OCI-LY3 (cell line): ENCODE results near the gene ZMYND8.
A peak's percentile ranks its signal among the peaks of the same experiment; 100 is the strongest.

Experiments
- H2AFZ ChIP-seq: fragments of 200-600, 300-600 bp; shearing (Covaris generic); 2 replicates; pipeline ENCODE4 v1.6.0; 2014; ENCODE audit warnings: antibody characterized with exemption, low read depth, low read length
- H3K27ac ChIP-seq: fragments of 200-600, 300-600 bp; sonication (generic); 2 replicates; pipeline ENCODE4 v1.5.1; 2014; ENCODE audit warnings: mild to moderate bottlenecking, low read length, moderate library complexity, mixed read lengths
- H3K27me3 ChIP-seq: fragments of 200-600, 300-600 bp; sonication (generic); 2 replicates; pipeline ENCODE4 v1.6.1; 2014; ENCODE audit warnings: low read depth, low read length, mixed read lengths
- H3K36me3 ChIP-seq: fragments of 200-600, 300-600 bp; sonication (generic); replicated peaks from 2 replicates; pipeline ENCODE3; 2014; ENCODE audit warnings: low read depth, low read length, mixed read lengths
- H3K4me1 ChIP-seq: fragments of 300-600, 200-600 bp; sonication (generic); 2 replicates; pipeline ENCODE4 v1.6.1; 2014; ENCODE audit warnings: low read length, mixed read lengths
- H3K4me2 ChIP-seq: fragments of 200-600, 300-600 bp; sonication (generic); 2 replicates; pipeline ENCODE4 v1.6.1; 2014; ENCODE audit warnings: low read length, mixed read lengths
- H3K4me3 ChIP-seq: fragments of 300-600, 200-600 bp; sonication (generic); 2 replicates; pipeline ENCODE4 v1.5.1; 2014; ENCODE audit warnings: antibody characterized with exemption, mild to moderate bottlenecking, low read length, moderate library complexity
- H3K79me2 ChIP-seq: fragments of 300-600, 200-600 bp; shearing (Covaris generic); 2 replicates; pipeline ENCODE4 v1.6.1; 2014; ENCODE audit warnings: mild to moderate bottlenecking, low read length, mixed read lengths
- H3K9ac ChIP-seq: fragments of 300-600, 200-600 bp; shearing (Covaris generic); 2 replicates; pipeline ENCODE4 v1.6.0; 2014; ENCODE audit warnings: mild to moderate bottlenecking, low read length, moderate library complexity
- H3K9me3 ChIP-seq: fragments of 200-600, 300-600 bp; shearing (Covaris generic); 2 replicates; pipeline ENCODE4 v1.6.1; 2014; ENCODE audit warnings: low read length, mixed read lengths; ENCODE audit not compliant: insufficient read depth
- H4K20me1 ChIP-seq: fragments of 200-600, 300-600 bp; sonication (generic); 2 replicates; pipeline ENCODE4 v1.6.1; 2016; ENCODE audit warnings: low read length, mixed read lengths; ENCODE audit not compliant: insufficient read depth
- EZH2phosphoT487 ChIP-seq: fragments of 200-600 bp; shearing (Covaris generic); IDR thresholded peaks from 2 replicates; pipeline ENCODE4 v1.6.1; 2018; ENCODE audit warnings: antibody characterized with exemption, mixed run types, low read depth
- TF ChIP-seq, protein P1 (sequence below): fragments of 200-600, 300-600 bp; sonication (generic); IDR thresholded peaks from 2 replicates; pipeline ENCODE4 v1.5.1; 2014; ENCODE audit warnings: antibody characterized with exemption, low read length, low read depth

The ZMYND8 gene

DNA sequence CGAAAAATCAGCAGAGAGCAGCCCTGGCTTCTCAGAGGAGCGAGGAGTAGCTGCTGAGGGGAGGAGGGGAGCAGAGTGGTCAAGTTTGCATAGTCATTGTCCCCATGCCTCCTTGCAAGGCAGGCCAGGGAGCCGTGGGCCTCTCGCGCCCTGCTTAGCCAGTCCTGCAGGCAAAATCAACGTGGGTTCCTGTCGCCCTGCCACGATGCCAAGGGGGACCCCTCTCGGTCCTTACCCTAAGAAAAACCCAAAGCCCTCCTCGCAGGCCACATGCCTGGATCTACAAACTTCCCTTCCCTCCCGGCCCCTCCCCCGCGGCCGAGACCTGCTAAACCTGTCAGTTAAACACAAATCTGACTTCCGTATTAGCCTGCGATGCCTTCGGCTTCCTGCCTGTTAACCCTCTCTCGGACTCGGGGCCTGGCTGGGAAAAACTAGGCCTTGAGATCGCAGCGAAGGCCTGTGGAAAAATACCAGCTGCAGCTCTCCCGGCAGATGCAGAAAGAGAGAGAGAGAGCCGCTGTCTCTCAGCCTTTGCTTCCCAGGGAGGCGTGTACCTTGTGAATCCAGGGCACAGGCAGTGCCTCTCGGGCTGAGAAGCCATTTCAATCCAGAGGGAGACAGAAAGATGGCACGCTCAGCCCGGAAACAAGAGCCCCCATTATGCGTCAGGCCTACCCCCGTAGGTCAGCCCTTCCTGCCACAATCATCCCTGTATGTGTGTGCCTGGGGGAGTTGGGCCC lies 968 bp upstream of the ZMYND8 start:
- H3K27ac ChIP-seq, result peak overlapping the region; percentile 92
- H2AFZ ChIP-seq, result peak overlapping the region; percentile 43
- H3K4me3 ChIP-seq, result peak overlapping the region; percentile 69
- TF ChIP-seq, protein P1, sequence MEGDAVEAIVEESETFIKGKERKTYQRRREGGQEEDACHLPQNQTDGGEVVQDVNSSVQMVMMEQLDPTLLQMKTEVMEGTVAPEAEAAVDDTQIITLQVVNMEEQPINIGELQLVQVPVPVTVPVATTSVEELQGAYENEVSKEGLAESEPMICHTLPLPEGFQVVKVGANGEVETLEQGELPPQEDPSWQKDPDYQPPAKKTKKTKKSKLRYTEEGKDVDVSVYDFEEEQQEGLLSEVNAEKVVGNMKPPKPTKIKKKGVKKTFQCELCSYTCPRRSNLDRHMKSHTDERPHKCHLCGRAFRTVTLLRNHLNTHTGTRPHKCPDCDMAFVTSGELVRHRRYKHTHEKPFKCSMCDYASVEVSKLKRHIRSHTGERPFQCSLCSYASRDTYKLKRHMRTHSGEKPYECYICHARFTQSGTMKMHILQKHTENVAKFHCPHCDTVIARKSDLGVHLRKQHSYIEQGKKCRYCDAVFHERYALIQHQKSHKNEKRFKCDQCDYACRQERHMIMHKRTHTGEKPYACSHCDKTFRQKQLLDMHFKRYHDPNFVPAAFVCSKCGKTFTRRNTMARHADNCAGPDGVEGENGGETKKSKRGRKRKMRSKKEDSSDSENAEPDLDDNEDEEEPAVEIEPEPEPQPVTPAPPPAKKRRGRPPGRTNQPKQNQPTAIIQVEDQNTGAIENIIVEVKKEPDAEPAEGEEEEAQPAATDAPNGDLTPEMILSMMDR, result no peak
- TF ChIP-seq EZH2phosphoT487, result no peak
- H3K9me3 ChIP-seq, result no peaks in the 10 kb centered on the region
- peaks cover 2% of the 10 kb centered on the region for H3K36me3 ChIP-seq
- peaks cover 36% of the 10 kb centered on the region for H3K79me2 ChIP-seq
- H3K27me3 ChIP-seq, result no peaks in the 10 kb centered on the region
- H3K4me1 ChIP-seq, result peaks cover 65% of the 10 kb centered on the region
- H3K4me2 ChIP-seq, result peak overlapping the region; percentile 74
- H3K9ac ChIP-seq, result peak overlapping the region; percentile 93
- no peaks in the 10 kb centered on the region for H4K20me1 ChIP-seq

DNA sequence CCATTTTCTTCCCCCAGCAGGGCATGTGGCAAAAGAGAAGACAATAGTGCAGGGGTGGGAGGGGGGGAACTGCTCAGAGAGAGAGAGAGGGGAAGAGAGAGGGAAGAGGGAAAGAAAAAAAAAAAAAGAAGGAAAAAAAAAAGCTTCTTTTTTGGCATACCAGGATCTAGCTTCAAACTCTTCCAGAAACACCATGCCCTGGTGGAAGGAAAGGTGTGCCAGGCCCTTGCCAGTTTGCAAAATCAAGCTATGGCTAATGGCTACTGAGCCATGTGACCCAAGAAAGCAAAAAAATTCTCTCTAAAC lies 326 bp downstream of the ZMYND8 start:
- H3K4me3 ChIP-seq, result peak overlapping the region; percentile 69

DNA sequence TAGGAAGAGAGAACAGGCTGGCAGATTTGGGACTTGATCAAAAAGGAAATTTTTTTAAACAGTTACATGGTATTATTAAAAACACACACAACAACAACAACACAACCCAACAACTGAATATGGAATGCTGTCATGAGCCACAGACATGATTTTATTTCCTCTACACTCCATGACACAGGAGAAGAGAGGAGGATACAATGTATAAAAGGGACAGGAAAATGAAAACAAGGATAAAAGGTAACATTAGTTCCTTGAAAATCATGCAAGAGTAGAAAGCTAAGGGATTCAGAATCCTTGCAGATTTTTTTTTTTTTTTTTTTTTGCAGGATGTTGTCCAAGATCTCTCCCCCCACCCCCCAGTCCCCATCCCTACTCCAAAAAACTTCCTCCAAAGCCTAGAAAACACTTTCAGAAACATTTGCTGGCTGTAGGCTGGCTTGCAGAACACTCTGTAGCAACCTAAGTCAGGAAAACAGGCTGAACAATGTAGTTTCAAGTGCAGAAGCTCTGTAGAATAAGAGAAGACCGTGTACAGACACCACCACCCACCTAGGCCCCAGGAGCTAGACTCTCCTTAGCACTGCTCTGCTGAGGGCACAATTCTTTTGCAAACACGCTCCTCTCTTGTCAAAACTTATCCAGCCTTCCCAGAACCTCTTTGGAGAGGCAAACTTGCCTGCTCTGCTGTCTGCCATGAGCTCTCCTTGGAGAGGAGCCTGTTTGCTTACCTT lies 845 bp downstream of the ZMYND8 start:
- Histone ChIP-seq H4K20me1 (no peaks in the 10 kb centered on the region), H3K36me3 (peaks cover 11% of the 10 kb centered on the region), H3K27me3 (no peaks in the 10 kb centered on the region), H3K9ac (peak overlapping the region; percentile 93), H3K79me2 (peaks cover 55% of the 10 kb centered on the region), H3K4me3 (peak overlapping the region; percentile 69), H3K9me3 (no peaks in the 10 kb centered on the region), H3K4me1 (peaks cover 83% of the 10 kb centered on the region), H3K27ac (peak overlapping the region; percentile 92), H2AFZ (no peak overlapping the region), H3K4me2 (peak overlapping the region; percentile 74)
- TF ChIP-seq, protein P1, result no peak
- TF ChIP-seq EZH2phosphoT487, result no peak

More for the DNA sequence above, 326 bp downstream of the ZMYND8 start:
- H3K36me3 ChIP-seq, result peaks cover 8% of the 10 kb centered on the region
- no peaks in the 10 kb centered on the region for H4K20me1 ChIP-seq
- peak overlapping the region; percentile 92 for H3K27ac ChIP-seq
- peak overlapping the region; percentile 93 for H3K9ac ChIP-seq
- peaks cover 78% of the 10 kb centered on the region for H3K4me1 ChIP-seq
- H3K79me2 ChIP-seq, result peaks cover 49% of the 10 kb centered on the region
- H3K27me3 ChIP-seq, result no peaks in the 10 kb centered on the region
- H3K9me3 ChIP-seq, result no peaks in the 10 kb centered on the region
- TF ChIP-seq EZH2phosphoT487, result no peak
- TF ChIP-seq, protein P1, result no peak
- H2AFZ ChIP-seq, result no peak overlapping the region
- peak overlapping the region; percentile 74 for H3K4me2 ChIP-seq

DNA sequence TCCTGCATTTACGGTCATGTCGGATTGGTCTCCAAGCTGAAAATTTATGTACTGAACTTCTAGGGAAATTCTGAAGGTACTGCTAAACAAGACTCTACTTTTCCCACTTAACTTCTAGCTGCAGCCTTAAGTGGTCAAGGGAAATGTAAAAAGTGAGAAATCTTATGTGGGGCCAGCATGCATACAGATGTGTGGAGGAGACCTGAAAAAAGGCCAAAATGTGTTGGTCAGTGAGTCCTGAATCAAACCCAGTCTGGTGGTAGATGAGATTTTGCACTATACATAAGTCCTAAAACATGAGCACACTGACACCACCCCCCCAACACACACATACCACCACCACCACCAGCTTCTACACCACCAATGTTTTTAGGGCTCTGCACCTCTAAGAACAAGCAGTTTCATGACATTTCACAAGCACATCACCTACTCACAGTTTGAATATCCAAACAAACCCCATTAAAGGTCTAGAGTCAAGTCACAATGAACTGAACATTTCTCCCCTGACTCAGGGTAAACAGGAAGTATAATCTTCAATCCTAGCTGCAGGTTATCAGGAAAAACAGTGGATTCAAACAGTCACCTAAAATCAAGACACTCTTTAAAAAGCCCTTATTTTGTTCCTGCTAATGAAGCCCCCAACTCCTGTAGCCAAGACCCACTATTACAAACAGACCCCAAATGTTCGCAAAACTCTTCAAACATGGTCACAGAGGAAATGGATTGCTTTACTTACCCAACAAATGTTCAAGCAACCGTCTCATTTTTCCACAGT lies 1.6 kb downstream of the ZMYND8 start:
- Histone ChIP-seq H3K9ac (peak overlapping the region; percentile 93), H3K9me3 (no peaks in the 10 kb centered on the region), H3K4me2 (peak overlapping the region; percentile 74), H4K20me1 (peaks cover 2% of the 10 kb centered on the region), H3K36me3 (peaks cover 11% of the 10 kb centered on the region), H3K27ac (peak overlapping the region; percentile 92), H3K79me2 (peaks cover 60% of the 10 kb centered on the region), H3K27me3 (no peaks in the 10 kb centered on the region), H3K4me3 (peak overlapping the region; percentile 69), H3K4me1 (peaks cover 91% of the 10 kb centered on the region), H2AFZ (no peak overlapping the region)
- TF ChIP-seq EZH2phosphoT487, result no peak
- TF ChIP-seq, protein P1, result no peak
